GM18505 (cell line): ENCODE measurements around the gene RHOBTB3.
A peak's percentile ranks its signal among the peaks of the same experiment; 100 is the strongest.

ENCODE experiments used
- ATAC-seq: cut with Tn5 transposase; IDR thresholded peaks from one replicate; pipeline ENCODE4 v1.9.1; 2021; ENCODE audit not compliant: unreplicated experiment
- POLR2A ChIP-seq: IDR thresholded peaks from 4 replicates; pipeline ENCODE4 v1.6.1; 2011; ENCODE audit warnings: borderline replicate concordance; ENCODE audit not compliant: insufficient read depth, insufficient read length; ENCODE audit errors: extremely low read depth

Gene RHOBTB3

GRCh38 chr5:95721582-95722295, 9.4 kb upstream of the RHOBTB3 start:
- no peak for TF ChIP-seq POLR2A
- no peak for ATAC-seq

- no peak for ATAC-seq
- TF ChIP-seq POLR2A = no peak
Measured at GRCh38 chr5:95723632-95724369, 7.3 kb upstream of the RHOBTB3 start.

GRCh38 chr5:95725071-95725820, 5.9 kb upstream of the RHOBTB3 start:
- ATAC-seq = no peak
- TF ChIP-seq POLR2A = no peak

GRCh38 chr5:95725937-95726810, 5.0 kb upstream of the RHOBTB3 start:
- ATAC-seq = no peak
- TF ChIP-seq POLR2A = no peak

- no peak for ATAC-seq
- no peak for TF ChIP-seq POLR2A
Measured at GRCh38 chr5:95726811-95727763, 4.0 kb upstream of the RHOBTB3 start.

- no peak for TF ChIP-seq POLR2A
- no peak for ATAC-seq
Measured at GRCh38 chr5:95727764-95728191, 3.4 kb upstream of the RHOBTB3 start.

GRCh38 chr5:95728494-95729114, 2.5 kb upstream of the RHOBTB3 start:
- TF ChIP-seq POLR2A = no peak
- ATAC-seq = no peak

- no peak for ATAC-seq
- no peak for TF ChIP-seq POLR2A
Measured at GRCh38 chr5:95729115-95730010, 1.8 kb upstream of the RHOBTB3 start.

GRCh38 chr5:95730011-95730700, 980 bp upstream of the RHOBTB3 start:
- ATAC-seq = no peak
- TF ChIP-seq POLR2A = no peak

- ATAC-seq = peak; percentile 44
- TF ChIP-seq POLR2A = no peak
Measured at GRCh38 chr5:95731571-95732554, 727 bp downstream of the RHOBTB3 start.
